ENCODE data around the gene CYP2E1.
"Not testable (repeated sequence)": the region's sequence is repeated elsewhere in the genome, so short reads cannot be mapped to it uniquely, and the experiment has no call there.

DNA sequence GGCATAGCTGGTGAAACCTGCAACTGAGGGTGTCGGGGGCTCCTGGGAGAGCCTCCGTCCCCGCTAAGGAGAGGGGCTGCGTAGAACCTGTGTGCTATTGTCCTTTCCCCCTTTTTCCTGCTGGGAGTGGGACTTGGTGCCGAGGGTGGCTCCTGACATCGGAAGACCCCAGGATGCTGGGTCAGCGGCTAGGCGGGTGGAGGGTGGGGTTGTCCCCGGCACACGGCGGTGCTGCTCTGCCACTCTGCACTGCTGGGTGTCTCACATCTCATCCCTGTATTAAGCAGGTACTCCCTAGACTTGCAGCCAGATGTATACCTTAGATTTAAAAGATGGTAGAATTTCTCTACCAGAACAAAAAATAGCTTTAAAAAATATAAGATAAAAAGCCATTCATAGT, 44.9 kb downstream of the CYP2E1 start:
- TF ChIP-seq POLR2AphosphoS5 (IDR thresholded peaks at IDR 0.05; ENCODE audit: low read depth, low read length); POLR2A (IDR thresholded peaks at IDR 0.05; ENCODE audit: low read depth, low read length); TAF1 (IDR thresholded peaks at IDR 0.05; ENCODE audit: low read depth, low read length); PAX5 (IDR thresholded peaks at IDR 0.05; ENCODE audit: insufficient read depth, low read length, severe bottlenecking); SPI1 (IDR thresholded peaks at IDR 0.05; ENCODE audit: low read depth, low read length): not testable (repeated sequence)

All from GM12891 (cell line).